OCI-LY3 (cell line): ENCODE data around the gene NFIA.

Experiments
- EZH2phosphoT487 ChIP-seq: fragments of 200-600 bp; shearing (Covaris generic); IDR thresholded peaks from 2 replicates; pipeline ENCODE4 v1.6.1; 2018; ENCODE audit warnings: antibody characterized with exemption, mixed run types, low read depth
- TF ChIP-seq, protein P1 (sequence below): fragments of 200-600, 300-600 bp; sonication (generic); IDR thresholded peaks from 2 replicates; pipeline ENCODE4 v1.5.1; 2014; ENCODE audit warnings: antibody characterized with exemption, low read length, low read depth

DNA sequence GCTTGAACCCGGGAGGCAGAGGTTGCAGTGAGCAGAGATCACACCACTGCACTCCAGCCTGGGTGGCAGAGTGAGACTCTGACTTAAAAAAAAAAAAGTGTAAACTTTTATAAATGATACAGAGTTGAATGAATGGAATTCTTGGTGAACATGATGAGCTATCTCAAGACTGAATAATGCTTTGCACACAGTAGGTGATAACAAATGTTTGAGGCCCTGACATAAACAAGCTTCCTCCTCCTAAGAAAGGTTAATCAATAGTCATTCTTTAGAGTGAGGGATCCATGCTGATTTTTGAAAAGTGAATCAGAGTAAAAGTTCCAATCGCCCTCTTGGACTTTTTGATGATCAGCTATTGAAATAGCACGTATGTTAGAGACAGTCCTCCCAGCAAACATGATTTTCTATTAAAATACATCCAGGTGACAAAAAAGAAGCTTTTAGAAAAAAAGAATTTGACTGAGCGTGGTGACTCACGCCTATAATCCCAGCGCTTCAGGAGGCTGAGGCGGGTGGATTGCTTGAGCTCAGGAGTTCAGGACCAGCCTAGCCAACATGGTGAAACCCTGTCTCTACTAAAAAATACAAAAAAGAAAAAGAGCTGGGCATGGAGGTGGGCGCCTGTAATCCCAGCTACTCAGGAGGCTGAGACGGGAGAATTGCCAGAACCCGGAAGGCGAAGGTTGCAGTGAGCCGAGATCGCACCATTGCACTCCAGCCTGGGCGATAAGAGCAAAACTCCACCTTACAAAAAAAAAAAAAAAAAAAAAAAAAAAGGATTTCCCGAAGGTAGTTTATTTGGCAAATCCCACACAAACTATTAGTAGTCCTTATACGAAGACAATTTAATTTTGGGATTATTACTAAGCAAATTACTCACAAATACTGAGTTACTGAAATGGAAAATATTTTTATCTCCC is 181.8 kb downstream of the NFIA start:
- TF ChIP-seq, protein P1, sequence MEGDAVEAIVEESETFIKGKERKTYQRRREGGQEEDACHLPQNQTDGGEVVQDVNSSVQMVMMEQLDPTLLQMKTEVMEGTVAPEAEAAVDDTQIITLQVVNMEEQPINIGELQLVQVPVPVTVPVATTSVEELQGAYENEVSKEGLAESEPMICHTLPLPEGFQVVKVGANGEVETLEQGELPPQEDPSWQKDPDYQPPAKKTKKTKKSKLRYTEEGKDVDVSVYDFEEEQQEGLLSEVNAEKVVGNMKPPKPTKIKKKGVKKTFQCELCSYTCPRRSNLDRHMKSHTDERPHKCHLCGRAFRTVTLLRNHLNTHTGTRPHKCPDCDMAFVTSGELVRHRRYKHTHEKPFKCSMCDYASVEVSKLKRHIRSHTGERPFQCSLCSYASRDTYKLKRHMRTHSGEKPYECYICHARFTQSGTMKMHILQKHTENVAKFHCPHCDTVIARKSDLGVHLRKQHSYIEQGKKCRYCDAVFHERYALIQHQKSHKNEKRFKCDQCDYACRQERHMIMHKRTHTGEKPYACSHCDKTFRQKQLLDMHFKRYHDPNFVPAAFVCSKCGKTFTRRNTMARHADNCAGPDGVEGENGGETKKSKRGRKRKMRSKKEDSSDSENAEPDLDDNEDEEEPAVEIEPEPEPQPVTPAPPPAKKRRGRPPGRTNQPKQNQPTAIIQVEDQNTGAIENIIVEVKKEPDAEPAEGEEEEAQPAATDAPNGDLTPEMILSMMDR = no peak
- TF ChIP-seq EZH2phosphoT487 = no peak
